HepG2 (cell line): ENCODE data around the gene TFEB. TPM values are rescaled to one million over a fixed set of nuclear protein-coding genes. Genes with fewer than 3 reads are reported as not detected.

ENCODE experiments used
- ATAC-seq: fragments of 200-7000 bp; cut with Tn5 transposase; 3 replicates; pipeline ENCODE4 v1.9.1; 2020; ENCODE audit warnings: mild to moderate bottlenecking, moderate library complexity
- BruUV-seq: library from RNA; stranded (reverse); fragments of 400-500 nt; replicated peaks from 2 replicates; lab custom pipeline; 2021; lab: Mats Ljungman, UMichigan
- CTCF ChIA-PET: fragments of 300-600 bp; formaldehyde crosslinking; extraction: SDS; loops from one replicate; lab custom pipeline; 2021; ENCODE audit warnings: low total read pairs, inconsistent platforms, low intra/inter-chr PET ratio; lab: Yijun Ruan, JAX
- POLR2A ChIA-PET: fragments of 350-600 bp; sonication (Branson Sonifier 250); formaldehyde crosslinking; loops from one replicate; lab custom pipeline; 2020; ENCODE audit warnings: antibody characterized with exemption, inconsistent platforms; lab: Yijun Ruan, JAX
- DNase-seq: peaks from one replicate; pipeline ENCODE4 v3.0.0-alpha.2; 2015; ENCODE audit warnings: low spot score
- FAIRE-seq: peaks from 3 replicates; lab custom pipeline; 2011; peaks lifted over from hg19 to GRCh38; lab: Jason Lieb, UNC
- H2AFZ ChIP-seq: one replicate; pipeline ENCODE4 v1.6.1; 2011; ENCODE audit warnings: low read length, inconsistent platforms
- H3K27ac ChIP-seq: fragments of 300-600 bp; 3 replicates; pipeline ENCODE4 v1.8.0; 2011; ENCODE audit warnings: mixed run types, mild to moderate bottlenecking, mixed read lengths, low read length, inconsistent platforms; ENCODE audit not compliant: insufficient read depth; ENCODE audit errors: extremely low read length
- H3K27me3 ChIP-seq, 2 experiments: fragments of 200-600 bp in 1 of 2; 2 replicates in 1 of 2; 3 replicates in 1 of 2; pipeline versions ENCODE4 v1.6.0 to v1.8.0; 2011; ENCODE audit warnings: low read length in 2 of 2, mild to moderate bottlenecking in 2 of 2, moderate library complexity in 2 of 2, inconsistent platforms in 1 of 2; ENCODE audit not compliant: insufficient read depth in 2 of 2, control insufficient read depth in 1 of 2
- H3K36me3 ChIP-seq, 2 experiments: fragments of 200-600 bp in 1 of 2; replicated peaks in 1 of 2; 2 replicates in 1 of 2; 3 replicates in 1 of 2; pipeline versions ENCODE4 v1.5.1 to v1.8.0; 2011; ENCODE audit warnings: low read length in 2 of 2, inconsistent platforms in 1 of 2; ENCODE audit not compliant: insufficient read depth in 2 of 2, control insufficient read depth in 1 of 2
- H3K4me1 ChIP-seq: 2 replicates; pipeline ENCODE4 v1.5.1; 2012; ENCODE audit warnings: low read length, inconsistent platforms; ENCODE audit not compliant: insufficient read depth
- H3K4me2 ChIP-seq: 2 replicates; pipeline ENCODE4 v1.6.0; 2011; ENCODE audit warnings: low read depth, low read length, inconsistent platforms
- H3K4me3 ChIP-seq, 3 experiments: fragments of 200-600 bp in 1 of 3; sonication (generic), shearing (Covaris generic) in 1 of 3; replicated peaks in 1 of 3; 2 replicates each; pipeline ENCODE4 v1.5.1; 2011 to 2016; ENCODE audit warnings: low read length in 3 of 3, inconsistent platforms in 2 of 3, low read depth in 2 of 3, mild to moderate bottlenecking in 2 of 3, control low read depth in 1 of 3, mixed read lengths in 1 of 3; ENCODE audit not compliant: insufficient read depth in 1 of 3
- H3K79me2 ChIP-seq: one replicate; pipeline ENCODE4 v1.6.1; 2011; ENCODE audit warnings: low read length, inconsistent platforms; ENCODE audit not compliant: insufficient read depth
- H3K9ac ChIP-seq: 2 replicates; pipeline ENCODE4 v1.6.0; 2011; ENCODE audit warnings: mild to moderate bottlenecking, low read depth, low read length, inconsistent platforms; ENCODE audit not compliant: insufficient read depth
- H3K9me3 ChIP-seq: 2 replicates; pipeline ENCODE4 v1.5.1; 2012; ENCODE audit warnings: mild to moderate bottlenecking, low read length
- H4K20me1 ChIP-seq: 2 replicates; pipeline ENCODE4 v1.6.0; 2011; ENCODE audit warnings: inconsistent platforms, mild to moderate bottlenecking, low read length, moderate library complexity; ENCODE audit not compliant: insufficient read depth
- GFI1 ChIP-seq: sonication (generic); formaldehyde crosslinking; IDR thresholded peaks from 2 replicates; pipeline ENCODE4 v1.5.0; 2020; ENCODE audit warnings: missing genetic modification reagents, mild to moderate bottlenecking, borderline replicate concordance
- MED1 ChIP-seq: sonication (generic); formaldehyde crosslinking; IDR thresholded peaks from 2 replicates; pipeline ENCODE4 v1.4.0; 2020; ENCODE audit warnings: missing genetic modification reagents
- REST ChIP-seq, 2 experiments: IDR thresholded peaks; 2 replicates each; pipeline ENCODE4 v1.6.1; 2011 to 2012; ENCODE audit warnings: low read length in 2 of 2, borderline replicate concordance in 1 of 2, low read depth in 1 of 2, mild to moderate bottlenecking in 1 of 2, moderate library complexity in 1 of 2
- ZNF143 ChIP-seq: sonication (generic); formaldehyde crosslinking; IDR thresholded peaks from 2 replicates; pipeline ENCODE4 v1.4.0; 2020; ENCODE audit warnings: missing genetic modification reagents
- ZNF335 ChIP-seq: sonication (generic); formaldehyde crosslinking; IDR thresholded peaks from 2 replicates; pipeline ENCODE4 v1.4.0; 2020; ENCODE audit warnings: missing genetic modification reagents
- ZNF382 ChIP-seq: sonication (generic); formaldehyde crosslinking; IDR thresholded peaks from 2 replicates; pipeline ENCODE4 v1.5.0; 2020; ENCODE audit warnings: missing genetic modification reagents, mild to moderate bottlenecking, borderline replicate concordance
- ZNF598 ChIP-seq: sonication (generic); formaldehyde crosslinking; IDR thresholded peaks from 2 replicates; pipeline ENCODE4 v1.5.1; 2020; ENCODE audit warnings: mild to moderate bottlenecking, missing genetic modification reagents, borderline replicate concordance
- ZNF614 ChIP-seq: IDR thresholded peaks from 2 replicates; pipeline ENCODE4 v1.6.1; 2018; ENCODE audit warnings: missing biosample characterization, missing genetic modification reagents, inconsistent platforms, borderline replicate concordance
- WGBS: methylation state at CpG from one replicate; pipeline ENCODE4 v1.1.6; 2017; ENCODE audit warnings: low lambda C conversion rate; 5-methylcytosine and 5-hydroxymethylcytosine counted together
- in situ Hi-C: cut with HindIII; loops from 2 replicates; pipeline ENCODE4 v1.10.0; 2017; ENCODE audit warnings: low pct_unique_long_range_greater_than_20kb; ENCODE audit not compliant: extremely low pct_ligation_motif_present
- intact Hi-C: fragments of 100-400 bp; cut with micrococcal nuclease; formaldehyde crosslinking; loops from one replicate; pipeline ENCODE4 v1.10.0; 2022; ENCODE audit not compliant: unreplicated experiment
- polyA plus RNA-seq, 8 experiments: library from polyadenylated mRNA; depleted of rRNA in 3 of 8; stranded (reverse) in 7 of 8; unstranded in 1 of 8; fragments of >200 nt; fragmentation: Illumina TruSeq in 4 of 8; extraction: Trizol in 4 of 8; gene quantifications; 2 replicates each; pipeline versions ENCODE4 v1.2.1 to v1.2.3, GENCODE V29; 2011 to 2016; ENCODE audit warnings: low read depth in 4 of 8, missing spikeins in 1 of 8, mixed read lengths in 1 of 8; ENCODE audit not compliant: insufficient read depth in 1 of 8
- total RNA-seq, 5 experiments: library from RNA; depleted of rRNA; stranded (reverse); fragments of >200 nt; fragmentation: Illumina TruSeq; extraction: Trizol; gene quantifications; 2 replicates each; pipeline ENCODE4 v1.2.3, GENCODE V29; 2016; ENCODE audit warnings: low read depth in 1 of 5

The TFEB gene
- total and polyA plus RNA-seq, 2 of the 13 experiments (the other 11 are each of a cell fraction or from before 2014, with no cell fraction given) = 13.3 to 18.7 TPM

GRCh38 chr6:41718828-41719227 is 16.6 kb downstream of the TFEB start:
- Histone ChIP-seq H2AFZ (no peak overlapping the region), H3K4me2 (no peak overlapping the region), H3K27ac (no peak overlapping the region), H3K27me3 (no peaks in the 10 kb centered on the region), H3K9me3 (no peaks in the 10 kb centered on the region), H3K79me2 (peaks cover 3% of the 10 kb centered on the region), H3K9ac (no peak overlapping the region), H3K4me1 (peaks cover 24% of the 10 kb centered on the region), H4K20me1 (no peaks in the 10 kb centered on the region; the same call in 1 of the 2 replicates), H3K36me3 (no peaks in the 10 kb centered on the region; a peak in 1 of 5 replicates), H3K4me3 (no peak overlapping the region)
- FAIRE-seq = no peak
- BruUV-seq = no TSS peak
- CTCF ChIA-PET = no interaction called here
- TF ChIP-seq ZNF614 (CRISPR knock-in tag) = no peak
- no peak for TF ChIP-seq REST (IDR thresholded peaks at IDR 0.05; ENCODE audit: borderline replicate concordance in 1 of 2, low read depth in 1 of 2, low read length in 2 of 2)
- no peak for TF ChIP-seq ZNF143 (CRISPR knock-in tag)
- no peak for TF ChIP-seq MED1 (CRISPR knock-in tag)
- no peak for TF ChIP-seq ZNF382
- TF ChIP-seq GFI1 (CRISPR knock-in tag) = no peak
- no peak for TF ChIP-seq ZNF335 (CRISPR knock-in tag)
- no peak for TF ChIP-seq ZNF598 (CRISPR knock-in tag)
- POLR2A ChIA-PET = interaction anchor here (1.9 kb wide), 1 partner anchor 15 kb away, joined by 8 read pairs; no protein-coding TSS in a partner anchor
- ATAC-seq = no peak
- 96% methylated on average over 5 of the region's 5 CpGs for WGBS
- intact Hi-C loops = no loop called here
- no peak for DNase-seq
- in situ Hi-C loops = loop anchor here (10.0 kb wide), 1 partner anchor 326 kb away; no protein-coding TSS in a partner anchor
